Loucy (cell line): ENCODE measurements around the gene RAB11FIP5.

Experiments used
- H2AFZ ChIP-seq: fragments of 200-600 bp; sonication (generic); 2 replicates; pipeline ENCODE4 v1.6.0; 2016; ENCODE audit warnings: antibody characterized with exemption, mild to moderate bottlenecking, low read length, moderate library complexity
- H3F3A ChIP-seq: fragments of 200-600 bp; 2 replicates; pipeline ENCODE4 v1.6.0; 2016; ENCODE audit warnings: antibody characterized with exemption, low read depth, mild to moderate bottlenecking
- H3K27me3 ChIP-seq: fragments of 200-600 bp; sonication (generic); 2 replicates; pipeline ENCODE4 v1.6.1; 2014; ENCODE audit warnings: low read length, mild to moderate bottlenecking; ENCODE audit not compliant: insufficient read depth, poor library complexity, severe bottlenecking
- H3K36me3 ChIP-seq: fragments of 200-600 bp; sonication (generic); 2 replicates; pipeline ENCODE4 v1.6.1; 2016; ENCODE audit warnings: low read length; ENCODE audit not compliant: insufficient read depth
- H3K4me1 ChIP-seq: fragments of 200-600 bp; sonication (generic); 2 replicates; pipeline ENCODE4 v1.5.1; 2014; ENCODE audit warnings: low read length, mild to moderate bottlenecking; ENCODE audit not compliant: insufficient read depth, poor library complexity, severe bottlenecking
- H3K4me2 ChIP-seq: fragments of 200-600 bp; sonication (generic); 2 replicates; pipeline ENCODE4 v1.6.0; 2014; ENCODE audit warnings: antibody characterized with exemption, low read length, low read depth, mild to moderate bottlenecking; ENCODE audit not compliant: poor library complexity, severe bottlenecking
- H3K4me3 ChIP-seq: fragments of 200-600 bp; sonication (generic); 2 replicates; pipeline ENCODE4 v1.5.1; 2014; ENCODE audit warnings: low read length, mild to moderate bottlenecking, mixed read lengths; ENCODE audit not compliant: poor library complexity, severe bottlenecking
- H3K79me2 ChIP-seq: fragments of 200-600 bp; sonication (generic); 2 replicates; pipeline ENCODE4 v1.6.1; 2014; ENCODE audit warnings: low read length; ENCODE audit not compliant: insufficient read depth
- H3K9ac ChIP-seq: fragments of 200-600 bp; sonication (generic); 2 replicates; pipeline ENCODE4 v1.6.0; 2014; ENCODE audit warnings: mild to moderate bottlenecking, low read depth, low read length, moderate library complexity; ENCODE audit not compliant: poor library complexity, severe bottlenecking
- H3K9me2 ChIP-seq: fragments of 200-600 bp; sonication (generic); replicated peaks from 2 replicates; pipeline ENCODE4 v1.6.1; 2016; ENCODE audit warnings: low read depth, low read length, mixed read lengths
- H3K9me3 ChIP-seq: fragments of 200-600 bp; sonication (generic); 2 replicates; pipeline ENCODE4 v1.6.1; 2014; ENCODE audit warnings: mild to moderate bottlenecking, antibody characterized with exemption, low read length, low read depth; ENCODE audit not compliant: insufficient read depth
- H4K20me1 ChIP-seq: fragments of 200-600 bp; sonication (generic); 2 replicates; pipeline ENCODE4 v1.6.0; 2014; ENCODE audit warnings: antibody characterized with exemption, low read length, mild to moderate bottlenecking; ENCODE audit not compliant: insufficient read depth, poor library complexity, severe bottlenecking
- EZH2phosphoT487 ChIP-seq: fragments of 200-600 bp; IDR thresholded peaks from 2 replicates; pipeline ENCODE4 v1.6.1; 2018; ENCODE audit warnings: antibody characterized with exemption, mild to moderate bottlenecking, moderate library complexity, borderline replicate concordance
- TF ChIP-seq, protein P1 (sequence below): fragments of 200-600 bp; sonication (generic); conservative IDR thresholded peaks from 2 replicates; pipeline ENCODE4 v1.5.1; 2014; ENCODE audit warnings: mild to moderate bottlenecking, antibody characterized with exemption, low read length

The RAB11FIP5 gene

DNA sequence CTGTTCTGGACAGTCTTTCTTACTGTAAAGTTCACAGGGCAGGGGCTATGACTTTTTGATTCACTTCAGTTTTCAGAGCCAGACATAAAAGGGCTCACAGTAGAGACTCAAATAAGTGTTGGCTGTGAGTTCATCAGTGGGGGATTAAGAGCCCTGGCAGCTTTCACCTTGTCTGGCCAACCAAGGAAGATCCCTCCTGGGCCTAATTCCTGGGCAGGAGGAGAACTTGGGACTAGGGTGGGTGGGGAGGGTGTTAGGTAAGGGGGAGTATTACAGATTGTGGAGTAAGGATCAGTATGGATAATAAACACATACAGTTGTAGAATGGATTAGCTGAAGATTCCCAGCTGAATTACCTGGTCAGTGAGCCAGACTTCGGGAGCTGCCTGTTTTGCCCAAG lies 40.3 kb downstream of the RAB11FIP5 start:
- peak overlapping the region; percentile 96 for H3K4me2 ChIP-seq
- H3K36me3 ChIP-seq: no peaks in the 10 kb centered on the region
- H3K27me3 ChIP-seq: no peaks in the 10 kb centered on the region
- H3K9ac ChIP-seq: peak overlapping the region; percentile 92
- peaks cover 24% of the 10 kb centered on the region for H3K4me1 ChIP-seq
- peak overlapping the region; percentile 92; the same call in 1 of the 2 replicates for H2AFZ ChIP-seq
- TF ChIP-seq, protein P1, sequence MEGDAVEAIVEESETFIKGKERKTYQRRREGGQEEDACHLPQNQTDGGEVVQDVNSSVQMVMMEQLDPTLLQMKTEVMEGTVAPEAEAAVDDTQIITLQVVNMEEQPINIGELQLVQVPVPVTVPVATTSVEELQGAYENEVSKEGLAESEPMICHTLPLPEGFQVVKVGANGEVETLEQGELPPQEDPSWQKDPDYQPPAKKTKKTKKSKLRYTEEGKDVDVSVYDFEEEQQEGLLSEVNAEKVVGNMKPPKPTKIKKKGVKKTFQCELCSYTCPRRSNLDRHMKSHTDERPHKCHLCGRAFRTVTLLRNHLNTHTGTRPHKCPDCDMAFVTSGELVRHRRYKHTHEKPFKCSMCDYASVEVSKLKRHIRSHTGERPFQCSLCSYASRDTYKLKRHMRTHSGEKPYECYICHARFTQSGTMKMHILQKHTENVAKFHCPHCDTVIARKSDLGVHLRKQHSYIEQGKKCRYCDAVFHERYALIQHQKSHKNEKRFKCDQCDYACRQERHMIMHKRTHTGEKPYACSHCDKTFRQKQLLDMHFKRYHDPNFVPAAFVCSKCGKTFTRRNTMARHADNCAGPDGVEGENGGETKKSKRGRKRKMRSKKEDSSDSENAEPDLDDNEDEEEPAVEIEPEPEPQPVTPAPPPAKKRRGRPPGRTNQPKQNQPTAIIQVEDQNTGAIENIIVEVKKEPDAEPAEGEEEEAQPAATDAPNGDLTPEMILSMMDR: no peak
- no peak for TF ChIP-seq EZH2phosphoT487
- H3K4me3 ChIP-seq: peak overlapping the region; percentile 85
- peaks cover 36% of the 10 kb centered on the region for H3K79me2 ChIP-seq
- H3K9me3 ChIP-seq: no peaks in the 10 kb centered on the region
- H3K9me2 ChIP-seq: no peaks in the 10 kb centered on the region
- peaks cover 30% of the 10 kb centered on the region for H4K20me1 ChIP-seq
- no peaks in the 10 kb centered on the region for H3F3A ChIP-seq

DNA sequence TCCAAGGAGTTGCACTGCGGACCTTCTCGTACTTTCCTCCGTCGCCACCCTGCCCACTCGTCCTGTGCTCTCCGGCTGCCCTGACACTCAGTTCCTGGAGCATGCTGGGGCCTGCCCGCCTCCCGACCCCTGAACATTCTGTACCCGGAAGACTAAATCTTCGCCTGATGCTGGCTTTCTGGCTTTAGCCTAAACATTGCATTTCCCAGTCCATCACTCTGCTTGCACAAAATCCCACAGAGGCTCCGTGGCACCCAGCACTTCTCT lies 40.7 kb downstream of the RAB11FIP5 start:
- H3K79me2 ChIP-seq: peaks cover 40% of the 10 kb centered on the region
- H3K4me1 ChIP-seq: peaks cover 26% of the 10 kb centered on the region
- H4K20me1 ChIP-seq: peaks cover 34% of the 10 kb centered on the region
- peak overlapping the region; percentile 85 for H3K4me3 ChIP-seq
- no peaks in the 10 kb centered on the region for H3K9me2 ChIP-seq
- H3K9me3 ChIP-seq: no peaks in the 10 kb centered on the region
- H2AFZ ChIP-seq: peak overlapping the region; percentile 92
- H3K27me3 ChIP-seq: no peaks in the 10 kb centered on the region
- no peak for TF ChIP-seq EZH2phosphoT487
- TF ChIP-seq, protein P1: no peak
- no peaks in the 10 kb centered on the region for H3K36me3 ChIP-seq
- peak overlapping the region; percentile 96 for H3K4me2 ChIP-seq
- no peaks in the 10 kb centered on the region for H3F3A ChIP-seq
- H3K9ac ChIP-seq: peak overlapping the region; percentile 92

DNA sequence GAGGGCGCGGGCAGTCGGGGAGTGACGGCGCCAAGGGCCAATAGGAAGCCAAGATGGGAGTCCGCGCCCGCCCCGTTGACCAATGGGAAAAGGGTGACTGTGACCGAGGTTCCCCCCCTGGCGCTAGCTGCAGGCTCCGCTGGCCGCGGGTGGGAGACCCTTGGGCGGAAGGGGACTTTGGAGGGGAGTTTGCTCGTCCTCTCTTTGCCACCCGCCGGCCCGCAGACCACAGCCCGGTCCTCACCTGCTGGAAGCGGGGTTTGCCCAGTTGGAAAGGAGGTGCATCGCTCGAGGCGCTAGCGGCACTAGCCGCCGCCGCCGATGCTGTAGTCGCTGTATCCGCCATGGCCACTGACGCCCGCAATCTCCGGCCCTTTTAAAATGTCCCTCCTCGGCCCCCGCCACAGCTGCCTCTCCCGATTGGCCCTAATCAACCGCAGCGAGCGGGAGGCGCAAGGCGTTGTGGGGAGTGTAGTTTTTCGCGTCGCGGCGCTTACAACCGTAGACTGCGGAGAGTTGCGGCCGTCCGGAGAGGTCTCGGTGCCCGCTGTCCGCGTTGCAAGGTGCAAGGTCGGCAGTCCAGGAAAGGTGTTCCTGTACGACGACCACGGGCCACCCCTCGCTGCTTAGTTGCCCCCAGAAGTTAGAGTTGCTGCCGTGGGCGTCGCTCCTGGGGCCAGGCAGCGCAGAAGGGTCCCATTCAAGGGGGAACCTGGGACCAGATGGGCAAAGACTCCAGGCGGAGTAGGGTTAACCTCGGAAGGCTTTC lies 41.2 kb downstream of the RAB11FIP5 start, which contains the start of gene SFXN5:
TSS of gene SFXN5 (minus strand) at position 353 of the 769 bp plus-strand sequence. CDS start at position 346, 7 bp downstream.
- no peaks in the 10 kb centered on the region for H3K36me3 ChIP-seq
- peaks cover 45% of the 10 kb centered on the region for H3K79me2 ChIP-seq
- peaks cover 31% of the 10 kb centered on the region for H3K4me1 ChIP-seq
- H3K9me2 ChIP-seq: no peaks in the 10 kb centered on the region
- no peaks in the 10 kb centered on the region for H3K9me3 ChIP-seq
- peaks cover 37% of the 10 kb centered on the region for H4K20me1 ChIP-seq
- H2AFZ ChIP-seq: peak within 1 kb of the TSS; percentile 92
- peak within 1 kb of the TSS; percentile 96 for H3K4me2 ChIP-seq
- no peaks in the 10 kb centered on the region for H3F3A ChIP-seq
- H3K4me3 ChIP-seq: peak within 1 kb of the TSS; percentile 85
- H3K27me3 ChIP-seq: no peaks in the 10 kb centered on the region
- TF ChIP-seq, protein P1: no peak
- no peak for TF ChIP-seq EZH2phosphoT487
- H3K9ac ChIP-seq: peak within 1 kb of the TSS; percentile 92
